HG03064 (cell line): ENCODE data around the gene AGBL4.
"Not testable (repeated sequence)": the region's sequence is repeated elsewhere in the genome, so short reads cannot be mapped to it uniquely, and the experiment has no call there.

Experiments
- ATAC-seq: cut with Tn5 transposase; IDR thresholded peaks from one replicate; pipeline ENCODE4 v1.9.1; 2021; ENCODE audit warnings: low read depth; ENCODE audit not compliant: unreplicated experiment

Gene AGBL4

DNA sequence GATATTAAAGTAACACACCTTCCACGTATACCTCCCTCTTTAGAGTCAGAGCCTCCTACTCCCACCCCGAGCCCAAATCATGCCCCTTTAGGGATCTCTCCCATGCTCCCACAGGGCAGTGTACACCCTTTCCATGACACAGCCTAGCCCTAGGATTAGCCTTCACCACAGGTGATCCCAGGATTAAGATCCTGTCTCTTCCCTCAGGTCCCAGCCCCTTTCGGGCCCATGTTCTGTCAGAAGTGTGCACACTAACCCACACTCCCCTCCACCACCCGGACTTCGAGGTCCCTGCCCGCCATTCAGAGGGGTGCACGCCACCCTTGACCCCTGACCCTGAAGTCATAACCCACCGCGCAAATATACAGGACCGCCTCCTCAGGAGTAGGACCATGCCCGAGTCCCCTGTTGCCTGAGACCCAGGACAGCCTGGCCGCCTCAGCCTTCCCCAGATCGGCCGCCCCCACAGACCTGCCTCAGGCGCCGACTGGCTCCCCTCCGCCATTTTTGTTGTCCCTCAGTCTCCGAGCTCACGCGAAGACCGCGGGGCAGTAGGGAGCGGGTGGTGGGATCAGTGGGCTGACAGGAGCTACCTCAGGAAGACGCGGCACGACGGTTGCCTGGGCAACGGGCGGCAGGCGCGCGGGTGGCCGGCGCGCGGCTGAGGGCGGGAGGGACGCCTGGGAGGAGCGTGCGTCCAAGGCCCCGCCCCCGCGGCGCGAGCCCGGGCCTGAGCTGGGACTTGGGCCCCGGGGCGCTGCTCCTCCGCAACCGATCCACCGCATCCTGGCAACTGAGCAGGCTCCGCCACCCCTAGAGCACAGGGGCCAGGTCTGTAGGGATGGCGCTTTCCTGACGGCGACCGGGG lies at the start of gene AGBL4:
AGBL4 (minus strand) TSS at position 663 of the 868 bp plus-strand sequence.
- no peak for ATAC-seq

DNA sequence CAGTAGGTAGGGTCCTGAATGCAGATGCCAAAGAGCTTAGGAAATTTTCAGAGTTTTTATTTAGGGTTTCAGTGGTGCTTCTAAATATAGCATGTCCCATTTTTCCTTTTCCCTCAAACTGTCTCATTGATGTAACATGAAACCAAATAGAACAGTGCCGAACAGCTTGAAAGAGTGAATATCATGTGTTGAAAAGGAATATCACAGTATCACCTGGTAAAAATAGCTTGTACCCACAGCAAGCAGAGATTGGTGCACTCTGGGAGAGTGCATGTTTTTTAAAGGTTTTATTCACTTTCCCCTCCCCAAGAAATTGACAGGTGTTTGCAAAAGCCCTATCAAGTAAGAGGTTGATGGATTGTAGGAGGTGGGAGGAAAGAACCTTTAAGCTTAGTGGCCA lies 43.1 kb upstream of the AGBL4 start:
- ATAC-seq: no peak

DNA sequence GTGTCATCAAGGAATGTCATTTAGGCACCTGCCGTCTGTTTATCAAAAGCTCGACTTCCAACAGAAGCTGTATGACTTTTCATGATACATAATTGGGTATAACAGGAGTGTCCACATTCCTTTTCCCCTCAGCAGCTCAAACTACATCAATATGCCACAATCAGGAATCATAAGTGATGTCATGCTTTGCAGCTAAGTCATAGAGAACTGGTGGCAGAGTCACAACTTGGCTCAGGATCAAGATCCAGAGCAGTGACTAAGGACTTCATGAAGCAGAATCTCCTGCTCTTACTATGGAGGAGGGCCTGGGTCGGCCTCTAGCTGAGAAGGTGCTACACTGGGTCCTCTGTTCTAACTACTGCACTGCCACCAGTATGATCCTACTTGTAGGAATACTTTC lies 36.5 kb upstream of the AGBL4 start:
- no peak for ATAC-seq

DNA sequence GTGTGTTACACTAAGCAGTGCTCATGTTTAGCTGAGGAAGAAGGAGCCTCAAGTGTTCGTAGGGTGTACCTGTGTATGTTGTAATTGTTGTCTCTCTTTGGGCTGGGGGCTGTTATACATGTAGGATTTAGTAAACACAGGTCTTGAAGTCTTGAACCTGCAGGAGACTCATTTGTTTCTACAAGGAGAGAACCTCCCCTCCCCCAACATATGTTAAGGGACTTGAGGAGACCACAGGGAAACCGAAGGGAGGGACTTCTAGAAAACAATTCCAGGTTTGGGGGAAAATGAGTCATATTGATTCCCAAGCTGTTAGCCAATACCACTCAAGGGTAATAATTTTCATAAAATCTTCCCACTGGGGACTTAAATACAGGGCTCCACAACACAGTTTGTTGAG lies 25.0 kb upstream of the AGBL4 start:
- ATAC-seq: no peak

DNA sequence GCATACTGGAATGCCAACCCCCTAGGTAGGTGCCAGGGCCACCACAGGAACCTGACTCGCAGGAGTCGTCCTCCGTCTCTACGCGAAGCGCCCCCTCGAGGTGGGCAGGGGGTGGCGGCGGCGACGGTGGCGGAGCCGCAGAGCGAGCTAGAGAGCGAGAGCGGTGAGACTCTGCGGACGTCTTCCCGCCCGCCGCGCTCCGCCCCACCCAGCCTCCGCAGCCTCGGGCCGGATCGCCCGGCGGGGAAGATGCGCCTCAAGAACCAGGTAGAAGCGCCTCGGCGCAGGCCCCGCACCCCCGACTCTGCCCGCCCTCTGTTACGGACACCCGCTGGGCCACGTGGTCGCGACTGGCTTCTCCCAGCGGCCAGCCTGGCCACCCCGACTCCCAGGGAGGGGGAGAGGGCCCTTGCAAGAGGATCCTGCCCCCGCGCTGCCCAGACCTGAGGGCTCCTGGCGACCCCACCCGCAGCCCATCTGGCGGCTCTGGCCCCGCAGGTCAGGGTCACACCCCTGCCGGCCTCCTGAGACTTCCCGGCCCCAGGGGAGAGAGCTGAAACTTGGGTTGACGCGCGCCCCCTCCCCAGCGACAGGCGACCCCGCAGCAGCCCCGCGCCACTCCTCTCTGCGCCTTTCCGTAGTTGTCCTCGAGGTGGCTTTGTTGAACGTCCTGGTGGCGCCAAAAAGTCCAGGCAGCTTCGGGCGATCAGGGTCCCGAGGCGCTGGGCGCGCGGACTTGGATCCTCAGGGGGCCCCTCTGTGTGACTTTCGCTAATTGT lies 24.4 kb upstream of the AGBL4 start:
- no peak for ATAC-seq

DNA sequence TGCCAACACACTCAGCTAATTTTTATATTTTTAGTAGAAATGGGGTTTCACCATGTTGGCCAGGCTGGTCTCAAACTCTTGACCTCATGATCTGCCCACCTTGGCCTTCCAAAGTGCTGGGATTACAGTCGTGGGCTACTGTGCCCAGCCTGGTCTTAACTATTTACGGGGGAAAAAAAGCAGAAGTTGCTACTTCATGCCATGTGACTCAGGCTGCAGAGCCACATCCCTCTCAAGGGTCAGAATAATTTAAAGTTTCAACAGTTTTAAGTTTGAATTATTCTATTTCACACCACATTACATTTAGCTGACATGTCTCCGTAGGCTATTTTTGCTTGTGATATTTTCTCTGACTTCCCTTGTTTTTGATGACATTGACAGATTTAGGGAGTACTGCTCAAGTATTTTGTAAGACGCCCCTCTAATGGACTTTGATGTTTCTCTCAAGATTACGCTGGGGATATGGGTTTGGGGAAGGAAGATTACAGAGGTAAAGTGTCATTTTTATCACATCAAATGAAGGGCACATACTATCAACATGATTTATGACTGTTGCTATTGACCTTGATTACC lies 14.6 kb upstream of the AGBL4 start:
- ATAC-seq: no peak

DNA sequence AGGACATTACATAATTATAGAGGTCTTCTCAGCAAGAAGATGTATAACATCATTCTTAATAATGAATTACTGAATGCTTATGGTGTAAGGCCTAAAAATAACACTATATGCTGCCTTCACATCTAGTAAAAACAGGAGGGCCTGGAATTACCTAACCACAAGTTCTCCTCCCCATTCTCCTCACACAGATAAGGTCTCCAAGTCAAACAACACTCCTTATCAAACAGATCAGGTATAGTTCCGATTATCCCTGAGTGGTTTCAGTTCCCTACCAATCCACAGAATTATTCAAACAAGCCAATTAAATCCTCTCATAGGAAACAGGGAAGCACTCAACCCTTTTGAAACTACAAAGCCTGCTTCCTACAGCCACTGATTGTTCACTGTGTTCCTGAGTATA lies 4.0 kb upstream of the AGBL4 start:
- no peak for ATAC-seq

DNA sequence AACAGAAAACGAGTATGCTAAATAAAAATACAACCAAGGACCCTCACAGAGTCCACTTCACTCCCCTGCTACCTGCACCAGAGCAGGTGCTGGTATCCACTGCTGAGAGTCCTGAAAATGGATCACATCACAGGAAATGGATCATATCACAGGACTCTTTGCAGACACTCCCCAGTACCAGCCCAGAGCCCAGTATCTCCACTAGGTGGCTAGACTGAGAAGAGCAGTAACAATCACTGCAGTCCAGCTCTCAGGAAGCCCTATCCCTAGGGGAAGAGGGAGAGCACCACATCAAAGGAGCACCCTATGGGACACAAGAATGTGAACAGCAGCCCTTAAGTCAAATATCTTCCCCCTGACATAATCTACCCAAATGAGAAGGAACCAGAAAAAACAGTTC lies 28.0 kb downstream of the AGBL4 start:
- no peak for ATAC-seq

DNA sequence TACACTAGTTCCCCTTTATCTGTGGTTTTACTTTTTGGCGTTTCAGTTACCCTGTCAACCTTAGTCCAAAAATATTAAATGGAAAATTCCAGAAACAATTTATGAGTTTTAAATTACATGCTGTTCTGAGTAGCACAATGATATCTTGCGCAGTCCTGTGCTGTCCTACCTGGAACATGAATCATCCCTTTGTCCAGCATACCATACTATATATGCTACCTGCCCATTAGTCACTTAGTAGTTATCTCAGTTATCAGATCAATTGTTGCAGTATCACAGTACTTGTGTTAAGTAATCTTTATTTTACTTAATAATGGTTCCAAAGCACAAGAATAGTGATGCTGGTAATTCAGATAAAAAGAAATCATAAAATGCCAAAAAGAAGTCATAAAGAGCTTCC lies 52.7 kb downstream of the AGBL4 start:
- no peak for ATAC-seq

DNA sequence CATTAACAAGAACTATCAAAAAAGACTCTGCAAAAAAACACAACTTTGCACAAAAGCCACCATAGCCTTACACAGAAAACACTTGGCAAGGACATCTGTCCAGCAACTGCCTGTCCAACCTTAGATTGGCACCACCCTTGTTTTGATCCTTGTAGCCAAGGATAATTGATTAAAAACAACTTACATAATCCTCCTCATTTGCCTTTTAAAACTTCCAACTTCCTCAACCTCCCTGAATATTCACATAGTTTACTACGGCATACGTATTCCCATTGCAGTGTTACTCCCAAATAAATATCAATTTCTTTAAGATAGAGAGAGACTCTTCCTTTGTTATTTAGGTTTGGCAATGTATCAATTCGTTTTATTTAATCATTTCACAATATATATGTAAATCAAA lies 72.4 kb downstream of the AGBL4 start:
- ATAC-seq: no peak

DNA sequence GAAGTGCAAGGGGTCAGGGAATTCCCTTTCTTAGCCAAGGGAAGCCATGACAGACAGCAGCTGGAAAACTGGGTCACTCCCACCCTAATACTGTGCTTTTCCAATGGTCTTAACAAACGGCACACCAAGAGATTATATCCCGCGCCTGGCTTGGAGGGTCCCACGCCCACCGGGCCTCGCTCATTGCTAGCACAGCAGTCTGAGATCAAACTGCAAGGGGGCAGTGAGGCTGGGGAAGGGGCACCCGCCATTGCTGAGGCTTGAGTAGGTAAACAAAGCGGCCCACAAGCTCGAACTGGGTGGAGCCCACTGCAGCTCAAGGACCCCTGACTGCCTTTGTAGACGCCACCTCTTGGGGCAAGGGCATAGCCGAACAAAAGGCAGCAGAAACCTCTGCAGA lies 108.5 kb downstream of the AGBL4 start:
- ATAC-seq: not testable (repeated sequence)

DNA sequence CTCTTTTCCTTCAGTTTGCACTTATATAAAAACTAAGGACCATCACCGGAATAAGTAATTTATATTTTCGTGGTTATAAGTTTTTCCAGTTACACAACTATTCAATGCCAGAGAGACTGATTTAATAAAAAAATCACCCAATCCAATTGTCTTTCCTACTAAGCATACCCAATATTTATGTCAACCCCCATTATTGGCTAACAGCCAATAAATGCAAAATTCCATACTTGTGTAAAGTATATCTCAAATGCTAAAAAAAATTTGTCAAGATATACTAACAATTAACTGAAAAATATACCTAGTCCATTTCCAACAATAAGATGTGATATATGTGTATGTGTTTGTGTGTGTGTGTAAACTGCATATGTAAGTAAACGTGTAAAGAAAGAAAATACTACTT lies 117.4 kb downstream of the AGBL4 start:
- ATAC-seq: no peak

DNA sequence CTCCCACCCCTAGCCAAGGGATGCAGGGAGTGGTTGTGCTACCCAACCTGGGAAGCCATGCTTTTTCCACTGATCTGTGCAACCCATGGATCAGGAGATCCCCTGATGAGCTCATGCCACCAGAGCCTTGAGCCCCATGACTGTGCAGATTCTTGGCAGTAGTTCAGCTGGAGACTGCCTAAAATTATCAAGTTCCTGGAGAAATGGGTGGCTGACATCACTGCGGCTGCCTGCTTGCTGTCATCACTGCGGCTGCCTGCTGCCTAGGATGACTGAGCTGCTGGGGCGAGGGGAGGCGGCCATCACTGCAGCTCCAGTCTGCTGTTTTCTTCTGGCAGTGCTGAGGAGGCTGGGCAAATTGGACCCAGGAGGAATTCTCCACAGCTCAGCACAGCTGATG lies 159.2 kb downstream of the AGBL4 start:
- ATAC-seq: no peak

DNA sequence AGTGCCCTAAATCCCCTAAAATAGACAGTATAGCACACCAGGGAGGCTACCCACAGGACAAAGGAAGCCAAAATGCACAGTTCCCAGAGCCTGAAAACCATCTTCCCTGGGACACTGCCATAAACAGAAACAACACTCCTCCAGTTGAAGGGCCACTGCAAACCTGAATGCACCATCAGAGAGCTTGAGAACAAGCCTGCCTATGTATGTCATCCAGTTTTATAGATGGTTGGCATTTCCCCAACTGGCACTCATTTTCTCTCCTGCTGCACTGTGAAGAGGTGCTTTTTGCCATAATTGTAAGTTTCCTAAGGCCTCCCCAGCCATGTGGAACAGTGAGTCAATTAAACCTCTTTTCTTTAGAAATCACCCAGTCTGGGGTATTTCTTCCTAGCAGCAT lies 169.0 kb downstream of the AGBL4 start:
- no peak for ATAC-seq

DNA sequence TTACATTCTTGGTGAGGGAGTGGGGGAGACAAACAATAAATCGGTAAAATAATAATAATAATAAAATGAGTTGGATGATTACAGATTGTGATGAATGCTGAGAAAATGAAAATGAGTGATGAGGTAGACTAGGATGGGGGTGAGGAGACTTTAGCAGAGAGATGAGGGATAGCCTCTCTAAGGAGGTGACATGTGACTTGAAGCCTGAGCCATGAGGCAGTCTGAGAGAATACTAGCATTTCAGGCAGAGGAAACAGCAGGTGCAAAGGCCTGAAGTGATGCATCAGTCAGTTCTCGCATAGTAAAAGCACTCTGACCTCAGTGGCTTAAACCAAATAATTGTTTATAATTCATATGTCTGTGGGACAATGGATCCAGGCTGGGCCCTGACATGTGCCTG lies 181.2 kb downstream of the AGBL4 start:
- ATAC-seq: no peak

DNA sequence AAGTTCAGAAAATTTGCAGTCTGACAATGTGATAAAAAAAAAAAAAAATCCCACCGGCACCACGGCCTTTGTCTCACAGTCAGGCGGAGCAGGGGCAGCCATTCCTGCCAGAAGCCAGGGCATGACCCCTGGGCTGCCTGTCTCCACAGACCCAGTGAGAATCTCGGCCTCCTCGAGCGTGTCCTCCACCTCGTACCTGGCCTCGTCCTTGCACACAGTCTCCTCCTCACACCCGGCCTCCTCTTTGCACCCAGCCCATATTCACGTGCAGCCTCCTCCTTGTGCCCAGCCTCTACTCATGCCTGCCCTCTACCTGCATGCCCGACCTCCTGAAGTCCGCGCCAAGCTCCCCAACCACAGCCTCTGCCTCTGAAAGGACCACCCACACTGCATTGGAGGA lies 182.0 kb downstream of the AGBL4 start:
- ATAC-seq: no peak

DNA sequence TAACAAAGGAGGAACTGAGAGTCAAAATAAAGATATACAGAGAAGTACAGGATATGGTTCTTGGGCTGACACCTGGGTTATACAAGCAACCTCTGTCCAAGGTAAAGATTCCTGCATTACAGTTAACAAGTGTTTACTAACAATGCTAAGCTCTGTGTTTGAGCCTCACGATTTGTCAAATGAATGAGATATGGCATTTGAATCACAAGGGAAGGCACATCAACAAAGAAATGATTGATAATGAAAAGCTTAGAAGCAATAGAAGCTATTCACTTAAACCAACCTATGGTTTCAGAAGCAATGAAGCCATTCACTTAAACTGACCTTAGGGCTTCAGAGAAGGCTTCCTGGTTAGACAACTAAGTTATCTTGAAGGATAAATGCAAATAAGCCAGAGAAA lies 199.5 kb downstream of the AGBL4 start:
- ATAC-seq: no peak

DNA sequence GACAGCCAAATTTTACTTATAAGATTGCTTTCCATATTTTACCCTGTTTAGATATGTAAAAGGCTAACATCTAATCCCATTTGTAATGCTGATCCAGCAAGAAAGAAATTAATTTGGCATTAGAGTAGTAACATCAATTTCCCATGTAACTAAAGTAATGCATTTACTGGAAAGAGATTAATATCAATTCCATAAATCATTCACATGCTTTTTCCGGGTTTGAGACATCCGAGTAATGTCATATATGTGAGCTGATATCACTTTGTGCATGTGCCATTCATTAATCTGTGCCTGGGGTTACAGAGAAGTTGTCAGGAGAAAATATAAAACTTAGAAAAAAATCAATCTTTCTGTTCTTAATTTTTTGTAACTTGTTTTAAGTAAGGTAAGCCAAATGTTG lies 206.1 kb downstream of the AGBL4 start:
- ATAC-seq: no peak

DNA sequence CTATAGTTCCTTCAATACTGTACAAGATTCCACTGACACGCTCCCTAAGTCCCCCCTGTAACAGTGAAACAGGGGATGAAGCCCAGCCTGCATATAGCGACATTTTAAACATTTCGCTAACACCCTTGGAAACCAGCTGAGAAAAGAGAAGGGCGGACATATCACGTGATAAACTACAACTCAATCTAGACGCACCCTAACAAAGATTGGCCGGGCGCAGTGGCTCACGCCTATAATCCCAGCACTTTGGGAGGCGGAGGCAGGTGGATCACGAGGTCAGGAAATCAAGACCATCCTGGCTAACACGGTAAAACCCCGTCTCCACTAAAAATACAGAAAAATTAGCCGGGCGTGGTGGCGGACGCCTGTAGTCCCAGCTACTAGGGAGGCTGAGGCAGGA lies 236.7 kb downstream of the AGBL4 start:
- not testable (repeated sequence) for ATAC-seq

DNA sequence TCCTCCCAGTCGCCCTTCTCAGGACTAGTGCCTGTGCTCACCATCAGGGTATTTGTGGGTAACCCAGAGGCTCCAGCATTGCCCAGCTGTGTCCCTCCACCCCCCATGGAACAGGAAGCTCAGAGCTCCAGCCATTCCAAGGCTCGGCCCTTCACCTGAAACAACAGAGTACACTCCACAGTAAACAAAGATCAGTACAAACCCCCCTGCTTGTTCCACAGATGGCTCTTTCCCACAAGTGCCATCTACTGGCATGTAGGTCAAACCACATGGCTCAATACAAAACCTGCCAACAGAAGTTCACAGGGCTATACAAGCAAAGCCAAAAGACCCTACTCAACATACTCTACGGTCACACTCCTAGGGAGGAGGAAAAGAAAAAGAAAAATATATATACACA lies 258.7 kb downstream of the AGBL4 start:
- ATAC-seq: no peak

DNA sequence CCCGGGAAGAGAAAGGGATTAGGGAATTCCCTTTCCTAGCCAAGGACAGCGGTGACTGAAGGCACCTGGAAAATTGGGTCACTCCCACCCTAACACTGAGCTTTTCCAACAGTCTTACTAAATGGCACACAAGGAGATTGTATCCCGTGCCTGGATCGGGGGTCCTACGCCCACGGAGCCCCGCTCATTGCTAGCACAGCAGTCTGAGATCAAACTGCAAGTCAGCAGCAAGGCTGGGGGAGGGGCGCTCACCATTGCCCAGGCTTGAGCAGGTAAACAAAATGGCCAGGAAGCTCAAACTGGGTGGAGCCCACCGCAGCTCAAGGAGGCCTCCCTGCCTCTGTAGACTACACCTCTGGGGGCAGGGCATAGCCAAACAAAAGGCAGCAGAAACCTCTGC lies 285.6 kb downstream of the AGBL4 start:
- ATAC-seq: not testable (repeated sequence)

DNA sequence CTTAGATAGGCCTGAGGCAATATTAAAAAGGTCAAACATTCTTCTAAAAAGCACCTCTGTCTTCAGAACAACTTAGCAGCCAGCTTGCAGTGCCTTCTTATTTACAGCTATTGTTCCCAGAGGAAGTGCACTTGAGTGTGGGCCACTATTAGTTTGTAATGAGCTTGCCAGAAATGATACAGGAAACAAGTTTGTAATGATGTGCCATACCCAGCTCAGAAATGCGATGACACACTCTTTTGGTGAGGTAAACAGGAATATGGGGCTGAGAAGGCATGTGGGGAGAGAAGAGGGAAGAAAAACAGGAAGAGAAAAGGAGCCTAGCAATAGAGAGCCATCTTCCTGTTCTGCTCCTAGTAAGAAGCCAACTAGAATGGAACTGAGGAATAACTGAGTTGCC lies 295.4 kb downstream of the AGBL4 start:
- no peak for ATAC-seq
